GM19324 (cell line): ENCODE results near the gene FGD2.
"Not testable (repeated sequence)": the region's sequence is repeated elsewhere in the genome, so short reads cannot be mapped to it uniquely, and the experiment has no call there.

ENCODE experiments used
- ATAC-seq: cut with Tn5 transposase; IDR thresholded peaks from one replicate; pipeline ENCODE4 v1.9.1; 2021; ENCODE audit warnings: mild to moderate bottlenecking, moderate library complexity; ENCODE audit not compliant: unreplicated experiment, low FRiP score

FGD2 gene

DNA sequence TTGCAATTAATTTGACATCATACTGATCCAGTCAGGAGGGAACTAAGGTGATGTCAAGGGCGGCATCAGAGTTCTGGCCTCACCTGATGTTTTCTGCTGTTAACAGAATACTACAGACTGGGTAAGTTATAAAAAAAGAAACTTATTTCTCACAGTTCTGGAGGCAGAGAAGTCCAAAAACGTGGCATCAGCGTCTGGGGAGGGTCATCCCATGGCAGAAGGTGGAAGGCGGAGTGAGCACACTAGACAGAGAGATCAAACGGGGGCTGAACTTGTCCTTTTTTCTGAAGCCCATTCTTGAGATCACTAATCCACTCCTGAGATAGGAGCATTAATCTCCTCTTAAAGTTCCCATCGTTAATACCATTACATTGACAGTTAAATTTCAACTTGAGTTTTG, 16.2 kb upstream of the FGD2 start:
- no peak for ATAC-seq

DNA sequence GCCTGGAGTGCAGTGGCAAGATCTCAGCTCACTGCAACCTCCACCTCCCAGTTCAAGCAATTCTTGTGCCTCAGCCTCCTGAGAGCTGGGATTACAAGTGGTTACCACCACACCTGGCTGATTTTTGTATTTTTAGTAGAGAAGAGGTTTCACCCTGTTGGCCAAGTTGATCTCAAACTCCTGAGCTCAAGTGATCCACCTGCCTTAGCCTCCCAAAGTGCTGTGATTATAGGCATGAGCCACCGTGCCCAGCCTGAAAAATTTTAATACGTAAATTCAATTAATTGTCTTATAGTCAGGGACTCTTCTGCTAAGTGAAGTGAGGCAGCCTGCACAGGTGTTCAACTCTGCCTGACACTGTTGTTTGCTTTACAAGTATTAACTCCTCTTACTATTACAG, 15.1 kb upstream of the FGD2 start:
- ATAC-seq = not testable (repeated sequence)

DNA sequence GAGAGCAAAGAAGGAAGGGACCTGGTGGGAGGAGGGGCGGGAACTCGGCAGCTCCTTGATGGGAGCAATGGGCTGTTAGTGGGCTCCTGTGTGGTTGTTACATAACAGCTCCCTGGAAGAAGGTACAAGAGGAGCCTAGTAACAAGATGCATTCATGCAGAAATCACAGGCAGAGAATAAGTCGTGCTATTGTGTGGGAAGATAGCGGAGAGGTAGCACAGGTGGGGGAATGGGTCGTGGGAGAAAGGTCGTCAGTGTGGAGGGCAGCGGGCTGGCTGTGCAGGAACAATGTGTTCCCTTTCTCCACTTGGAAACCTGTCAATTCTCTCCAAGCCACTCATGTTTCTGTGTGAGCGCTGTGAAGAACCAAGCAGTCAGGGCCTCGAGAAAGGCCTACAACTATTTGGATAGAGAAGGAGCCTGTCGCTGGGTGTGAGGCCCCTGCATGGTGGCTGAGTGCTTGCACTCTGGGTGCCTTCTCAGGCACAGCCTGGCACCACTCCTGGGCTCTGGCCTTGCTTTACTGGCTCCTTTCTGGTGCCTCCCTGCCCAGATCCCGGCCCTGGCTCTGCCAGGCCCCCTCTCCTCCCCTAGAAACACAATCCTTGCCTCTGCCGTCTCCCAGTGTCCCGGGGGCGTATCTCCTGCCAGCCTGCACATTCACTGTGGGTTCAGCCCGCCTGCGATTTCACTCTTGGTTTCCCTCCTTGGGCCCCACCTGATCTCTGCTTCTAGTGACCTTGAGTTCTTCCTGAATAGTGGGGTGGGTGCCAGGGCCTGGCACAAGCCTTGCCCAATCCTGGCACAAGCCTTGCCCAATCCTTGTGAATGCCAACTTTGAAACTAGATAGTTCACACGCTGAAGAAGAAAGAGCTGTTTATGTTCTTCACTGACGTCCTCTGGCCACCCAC, 7.4 kb upstream of the FGD2 start:
- no peak for ATAC-seq

DNA sequence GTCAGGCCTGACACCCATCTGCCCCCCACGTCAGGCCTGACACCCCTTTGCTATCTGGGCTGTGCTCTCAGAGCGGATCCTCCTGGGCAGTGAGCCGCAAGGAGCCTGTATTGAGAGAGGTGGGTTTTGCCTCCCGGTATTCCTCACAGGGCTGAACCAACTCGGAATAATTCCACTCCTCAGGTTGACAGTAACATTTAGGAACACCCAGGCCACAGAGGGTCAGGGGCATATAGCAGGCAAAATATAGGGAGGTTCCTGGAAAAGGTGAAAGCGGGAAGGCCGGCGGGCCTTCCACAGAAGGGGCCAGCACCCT, 6.8 kb upstream of the FGD2 start:
- ATAC-seq = no peak

DNA sequence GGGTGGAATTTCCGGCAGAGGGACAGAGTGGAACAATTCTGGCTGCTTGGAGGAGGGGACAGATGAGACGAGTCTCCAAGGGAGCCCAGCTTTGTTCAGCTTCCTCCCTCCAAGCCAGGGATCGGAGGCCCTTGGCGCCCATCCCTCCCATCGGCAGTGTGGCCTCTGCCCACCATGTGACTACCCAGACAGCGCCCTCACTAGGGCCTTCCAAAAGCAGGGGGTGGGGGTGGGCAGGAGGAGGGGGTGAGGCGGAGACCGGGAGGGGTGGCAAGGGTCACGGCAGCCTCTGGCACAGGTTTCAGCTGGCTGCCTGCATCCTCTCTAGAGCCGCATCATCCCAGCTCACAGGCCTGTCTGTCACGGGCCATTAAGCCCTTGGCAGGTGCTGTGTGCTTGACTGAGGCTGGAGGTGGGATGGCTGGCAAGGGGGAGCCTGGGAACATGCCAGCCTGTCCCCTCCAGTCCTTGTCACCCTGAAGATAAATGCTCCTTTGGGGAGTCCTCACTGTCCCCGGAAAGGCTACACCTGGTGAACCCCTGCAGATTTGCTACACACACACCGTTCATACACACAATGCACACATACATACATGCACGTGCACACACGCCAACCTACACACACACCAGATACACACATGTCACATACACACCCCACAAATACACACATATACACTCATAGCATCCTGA, 6.2 kb upstream of the FGD2 start:
- no peak for ATAC-seq

DNA sequence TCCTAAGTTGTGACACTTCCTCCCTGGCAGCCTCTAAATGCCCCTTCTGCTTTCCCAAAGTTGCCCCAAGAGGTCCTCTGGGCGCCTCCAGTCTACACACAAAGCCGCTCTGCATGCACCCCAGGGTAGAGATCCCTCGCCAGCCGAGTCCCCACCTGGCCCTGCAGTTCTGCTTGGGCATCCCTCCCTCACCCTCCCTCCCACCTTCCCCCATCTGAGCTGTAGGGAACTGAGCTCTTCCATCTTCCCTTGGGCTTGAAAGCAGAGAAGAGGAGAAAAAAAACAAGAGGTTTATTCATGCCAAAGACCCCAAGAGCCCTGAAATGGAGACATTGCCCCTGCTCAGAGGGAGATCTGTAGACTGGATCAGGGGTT, 5.7 kb upstream of the FGD2 start:
- ATAC-seq = no peak

DNA sequence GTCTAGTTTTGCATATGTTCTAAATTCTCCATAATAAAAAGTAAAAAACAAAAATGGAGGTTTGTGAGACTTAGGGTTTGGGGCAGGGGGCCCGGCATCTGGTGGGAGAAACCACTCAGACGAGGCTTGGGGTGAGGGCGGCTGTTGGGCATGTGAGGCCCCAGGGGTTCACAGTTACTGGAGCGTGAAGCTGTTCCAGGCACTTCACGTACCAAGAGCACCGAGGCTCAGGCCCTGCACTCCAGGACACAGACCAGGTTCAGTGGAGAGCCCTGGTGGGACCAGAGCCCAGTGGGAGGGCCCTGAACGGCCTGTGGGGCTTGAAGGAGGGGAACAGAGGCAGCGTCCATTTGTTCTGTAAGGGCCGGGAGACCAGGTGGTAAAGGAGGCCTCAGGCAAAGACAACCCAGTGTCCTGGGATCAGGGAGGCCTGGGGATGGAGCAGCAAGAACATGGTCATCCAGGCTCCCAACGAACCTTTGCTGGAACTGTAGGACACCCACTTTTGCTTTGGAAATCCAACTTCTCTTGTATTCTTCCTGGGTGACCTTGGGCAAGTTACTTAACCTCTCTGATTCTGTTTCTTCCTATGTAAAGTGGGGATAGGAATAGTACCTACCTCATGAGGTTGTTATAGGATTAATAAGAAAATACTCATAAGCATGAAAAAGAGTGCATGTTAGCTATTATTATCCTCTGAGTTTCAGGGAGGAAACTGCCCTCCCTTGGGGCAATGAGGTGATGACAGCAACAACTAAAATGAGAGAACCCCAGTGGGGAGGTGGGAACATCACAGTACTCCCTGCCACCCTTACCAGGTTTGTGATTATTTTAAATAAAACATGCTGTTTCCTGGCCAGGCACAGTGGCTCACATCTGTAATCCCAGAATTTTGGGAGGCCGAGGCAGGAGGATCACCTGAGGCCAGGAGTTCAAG, 1.1 kb upstream of the FGD2 start:
- no peak for ATAC-seq

DNA sequence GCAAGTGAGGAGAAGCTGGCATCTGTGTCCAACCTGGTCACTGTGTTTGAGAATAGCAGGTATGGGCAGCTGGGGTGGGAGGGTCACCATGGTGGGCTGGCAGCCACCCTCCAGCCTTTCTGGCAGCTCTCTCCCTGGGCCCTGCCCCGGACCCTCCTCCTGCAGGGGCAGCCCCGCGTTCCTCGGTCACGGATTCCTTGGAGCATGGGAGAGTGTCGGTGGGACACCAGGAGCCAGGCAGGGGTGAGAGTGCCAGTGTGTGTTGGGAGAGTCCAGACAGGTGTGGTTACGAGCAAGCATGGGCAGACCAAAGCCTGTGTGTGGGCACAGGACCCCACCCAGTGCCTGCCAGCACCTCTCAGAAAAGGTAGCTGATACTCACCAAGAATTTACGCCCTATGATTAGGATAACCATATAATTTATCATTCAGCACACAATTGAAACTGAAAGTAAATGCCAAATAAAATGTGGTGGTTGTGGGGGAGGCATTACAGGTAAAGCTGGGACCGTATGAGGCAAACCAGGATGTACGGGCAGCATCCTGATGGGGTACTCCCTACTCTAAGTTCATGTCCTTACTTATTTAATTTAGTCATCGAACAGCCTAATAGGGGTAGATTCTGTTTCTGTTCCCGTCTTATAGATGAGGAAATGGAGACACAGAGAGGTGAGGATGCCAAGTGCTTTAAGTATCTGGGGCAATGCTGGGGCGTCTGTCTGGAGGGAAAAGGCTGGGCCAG, 542 bp downstream of the FGD2 start:
- ATAC-seq = peak; percentile 12

DNA sequence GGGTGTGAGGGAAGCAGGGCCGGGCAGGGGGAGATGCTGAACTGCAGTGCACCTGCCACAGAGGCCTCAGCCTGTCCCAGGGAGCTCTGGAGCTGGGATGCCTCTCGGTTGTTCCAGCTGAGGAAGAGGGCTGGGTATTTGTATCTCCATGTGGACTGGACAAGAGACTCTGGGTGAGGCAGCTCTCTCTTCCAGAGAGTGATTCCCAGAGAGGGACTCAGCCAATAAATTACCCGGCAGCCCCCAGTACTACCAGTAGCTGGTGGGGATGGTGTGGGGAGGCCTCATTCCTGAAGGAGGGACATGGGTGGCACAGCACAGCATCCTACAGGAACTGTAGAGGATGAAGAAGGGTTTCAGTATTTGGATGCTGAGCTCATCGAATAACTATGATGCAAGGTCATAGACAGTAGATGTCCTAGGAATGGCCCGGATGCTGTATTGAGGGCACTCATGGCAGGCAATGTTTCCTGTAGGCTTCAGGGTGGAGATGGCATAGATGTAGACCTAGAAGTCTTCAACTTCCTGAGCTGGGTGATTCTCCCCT, 1.4 kb downstream of the FGD2 start:
- no peak for ATAC-seq

DNA sequence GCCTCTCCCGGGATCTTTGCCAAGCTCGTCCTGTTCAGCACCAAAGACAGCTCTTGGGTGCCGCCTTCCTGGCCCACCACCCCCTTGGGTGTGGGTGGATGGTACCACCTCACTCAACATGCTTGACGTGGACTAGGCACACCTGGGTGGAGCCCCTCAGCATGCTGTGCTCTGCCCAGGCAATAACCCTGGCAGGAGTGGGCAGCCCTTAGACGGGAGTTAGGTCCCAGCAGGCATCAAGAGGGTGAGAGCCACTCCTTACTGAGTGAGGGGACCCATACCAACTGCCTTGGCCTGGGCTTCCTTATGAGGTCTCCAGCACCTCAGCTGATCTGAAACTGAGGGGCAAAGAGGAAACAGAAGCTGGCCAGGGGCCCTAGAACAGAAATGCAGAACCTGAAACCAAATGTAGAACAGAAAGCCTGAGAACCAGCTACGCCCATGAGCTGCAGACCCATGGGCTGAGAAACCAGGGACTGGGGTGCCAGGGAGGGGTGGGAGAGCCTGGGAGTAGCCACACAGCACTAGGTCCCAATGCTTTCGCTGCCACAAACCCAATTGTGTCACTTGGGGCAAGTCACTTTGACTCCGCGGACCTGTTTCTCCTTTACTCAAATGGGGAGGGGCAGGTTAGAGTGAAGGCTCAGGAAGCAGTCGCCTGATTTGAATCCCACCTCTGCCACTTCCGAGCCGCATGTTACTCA, 2.0 kb downstream of the FGD2 start:
- peak; percentile 47 for ATAC-seq

DNA sequence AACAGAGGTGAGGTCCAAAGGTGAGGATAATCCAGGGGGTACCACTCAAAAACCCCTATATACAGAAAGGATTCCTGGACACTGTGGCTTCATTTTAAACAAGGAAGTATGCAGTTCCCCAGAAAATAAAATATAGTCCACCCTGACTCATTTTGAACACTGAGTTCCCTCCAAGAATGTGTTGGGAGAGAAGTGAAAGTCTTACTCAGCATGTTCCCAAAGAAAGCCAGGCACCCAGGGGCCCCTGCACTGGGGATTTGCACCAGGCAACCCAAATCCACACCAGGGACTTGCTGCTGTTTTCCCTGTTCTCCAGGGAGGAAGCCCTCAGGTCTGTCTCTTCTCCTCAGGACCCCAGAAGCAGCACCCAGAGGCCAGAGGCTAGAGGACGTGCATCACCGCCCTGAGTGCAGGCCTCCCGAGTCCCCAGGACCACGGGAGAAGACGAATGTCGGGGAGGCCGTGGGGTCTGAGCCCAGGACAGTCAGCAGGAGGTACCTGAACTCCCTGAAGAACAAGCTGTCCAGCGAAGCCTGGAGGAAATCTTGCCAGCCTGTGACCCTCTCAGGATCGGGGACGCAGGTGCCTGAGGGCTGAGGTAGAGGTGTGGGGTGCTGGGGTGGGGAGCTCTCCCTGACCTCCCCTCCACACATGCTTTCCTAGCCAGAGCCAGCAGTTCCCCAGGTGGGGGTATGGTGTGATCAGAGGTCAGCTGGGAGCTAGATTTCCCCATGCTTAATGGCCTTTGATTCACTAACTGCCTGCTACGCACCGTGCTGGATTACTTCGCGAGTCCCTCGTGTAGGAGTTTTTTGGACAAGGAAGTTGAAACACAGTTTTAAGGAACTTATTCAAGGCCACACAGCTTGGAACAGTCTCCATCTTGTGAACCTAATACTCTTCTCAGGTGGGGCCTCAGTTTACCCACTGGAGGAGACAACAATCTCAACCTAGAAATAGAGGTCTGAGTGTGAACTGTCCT, 3.3 kb downstream of the FGD2 start:
- no peak for ATAC-seq

DNA sequence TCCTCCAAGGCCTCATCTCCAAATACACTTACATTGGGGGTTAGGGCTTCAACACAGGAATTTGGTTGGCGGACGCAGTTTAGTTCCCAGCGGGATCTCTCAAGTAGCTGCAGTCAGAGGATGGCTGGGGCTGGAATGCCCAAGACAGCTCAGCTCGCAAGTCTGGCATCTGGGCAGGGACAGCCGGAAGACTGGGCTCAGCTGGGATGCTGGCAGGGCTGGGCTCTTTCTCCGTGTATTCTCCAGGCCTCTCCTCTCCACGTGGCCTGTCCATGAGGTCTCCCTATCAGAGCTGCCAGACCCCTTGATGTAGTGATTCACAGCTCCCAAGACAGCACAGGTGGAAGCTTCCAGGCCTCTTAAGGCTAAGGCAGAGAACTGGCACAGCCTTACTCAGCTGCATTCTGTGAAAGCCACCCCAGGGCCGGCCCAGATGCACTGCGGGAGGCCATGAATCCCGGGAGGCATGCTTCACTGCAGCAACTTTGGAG, 5.0 kb downstream of the FGD2 start:
- no peak for ATAC-seq

DNA sequence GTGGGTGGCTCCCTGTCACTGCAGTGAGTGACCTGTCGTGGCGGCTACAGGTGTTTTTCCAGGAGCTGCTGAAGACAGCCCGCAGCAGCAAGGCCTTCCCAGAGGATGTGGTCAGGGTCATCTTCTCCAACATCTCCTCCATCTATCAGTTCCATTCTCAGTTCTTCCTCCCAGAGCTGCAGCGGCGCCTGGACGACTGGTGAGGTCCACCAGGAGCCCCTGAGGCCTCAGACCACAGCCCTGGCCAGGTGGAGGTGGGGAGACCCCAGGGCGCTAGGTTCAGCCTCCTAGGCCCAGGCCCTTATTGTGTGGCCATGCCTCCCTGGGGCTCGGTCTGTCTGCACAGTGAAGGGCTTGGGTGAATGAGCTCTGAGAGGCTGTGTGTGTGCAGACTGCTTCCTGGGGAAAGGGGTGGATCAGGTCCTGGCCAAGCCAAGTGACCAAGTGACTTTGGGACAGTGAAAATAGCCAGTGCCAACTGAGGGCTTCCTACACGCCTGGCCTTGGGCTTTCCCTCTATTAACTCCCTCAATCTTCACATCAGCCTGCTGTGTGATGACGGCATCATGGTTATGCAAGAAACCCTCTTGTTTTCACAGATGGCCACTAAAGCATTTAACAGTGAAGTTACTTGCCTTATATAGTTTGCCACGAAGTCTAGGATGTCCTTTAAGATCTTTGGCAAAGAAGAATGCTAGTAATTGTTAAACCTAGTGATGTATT, 6.4 kb downstream of the FGD2 start:
- no peak for ATAC-seq

DNA sequence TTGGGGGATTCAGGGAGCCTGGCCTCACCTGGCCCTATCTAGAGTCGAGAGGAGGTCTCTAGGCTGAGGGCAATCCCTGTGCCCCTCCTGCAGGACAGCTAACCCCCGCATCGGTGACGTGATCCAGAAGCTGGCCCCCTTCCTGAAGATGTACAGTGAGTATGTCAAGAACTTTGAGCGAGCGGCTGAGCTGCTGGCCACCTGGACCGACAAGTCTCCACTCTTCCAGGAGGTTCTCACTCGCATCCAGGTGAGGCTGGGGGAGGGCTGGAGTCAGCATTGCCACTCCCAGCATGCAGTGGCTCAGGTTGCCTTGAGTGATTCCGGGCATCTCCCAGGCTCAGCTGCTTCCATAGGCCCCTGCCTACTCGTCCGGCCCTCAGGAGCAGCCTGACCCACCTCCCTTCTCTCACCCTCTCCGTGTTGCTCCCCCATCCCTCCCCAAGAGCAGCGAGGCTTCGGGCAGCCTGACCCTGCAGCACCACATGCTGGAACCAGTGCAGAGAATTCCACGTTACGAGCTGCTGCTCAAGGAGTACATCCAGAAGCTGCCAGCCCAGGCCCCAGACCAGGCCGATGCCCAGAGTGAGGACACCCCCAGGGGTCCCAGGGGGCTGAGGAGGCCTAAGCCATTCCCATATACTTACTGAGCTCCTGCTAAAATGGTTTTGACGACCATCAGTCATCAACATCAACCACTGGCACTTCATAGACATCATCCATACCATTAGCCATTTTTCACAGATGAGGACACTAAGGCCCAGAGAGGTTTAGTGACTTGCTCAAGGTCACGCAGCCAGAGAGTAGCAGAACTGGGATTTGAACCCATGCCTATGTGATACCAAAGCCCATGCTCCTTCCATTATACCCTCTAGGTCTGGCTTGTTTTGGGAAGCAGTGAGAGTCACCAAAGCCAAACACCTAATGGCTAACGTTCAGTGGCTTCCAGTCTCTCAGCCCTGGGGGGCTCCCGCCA, 8.3 kb downstream of the FGD2 start:
- no peak for ATAC-seq

DNA sequence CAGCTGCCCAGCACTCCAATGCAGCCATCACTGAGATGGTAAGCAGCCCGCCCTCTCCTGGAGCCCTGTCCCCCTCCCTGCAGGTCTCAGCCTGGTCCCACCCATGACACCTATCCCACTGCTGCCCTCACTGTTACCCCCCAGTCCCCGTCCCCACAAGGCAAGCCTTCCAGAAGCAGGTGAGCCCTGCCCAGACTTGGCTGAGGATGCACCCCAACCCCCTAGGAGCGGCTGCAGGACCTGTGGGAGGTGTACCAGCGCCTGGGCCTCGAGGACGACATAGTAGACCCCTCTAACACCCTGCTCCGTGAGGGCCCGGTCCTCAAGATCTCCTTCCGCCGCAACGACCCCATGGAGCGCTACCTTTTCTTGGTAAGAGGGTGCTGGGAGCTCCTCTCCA, 9.2 kb downstream of the FGD2 start:
- no peak for ATAC-seq

DNA sequence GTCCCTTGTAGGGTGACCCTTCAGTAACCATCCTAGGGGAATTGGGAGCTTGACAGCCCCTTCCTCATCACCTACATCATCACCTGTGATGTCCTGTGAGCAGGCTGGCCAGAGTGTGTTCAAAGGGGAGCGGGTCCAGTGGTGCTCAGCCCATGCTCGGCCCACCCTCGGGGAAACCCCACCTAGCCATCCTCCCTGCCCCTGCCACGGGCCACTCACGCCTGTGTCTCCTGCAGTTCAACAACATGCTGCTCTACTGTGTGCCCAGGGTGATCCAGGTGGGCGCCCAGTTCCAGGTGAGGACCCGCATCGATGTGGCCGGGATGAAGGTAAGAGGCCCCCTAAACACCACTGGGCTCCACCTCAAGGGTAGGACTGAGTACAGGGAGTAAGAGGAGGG, 10.1 kb downstream of the FGD2 start:
- ATAC-seq = no peak
